HEK293 (cell line): ENCODE measurements around the gene TALDO1.

Experiments used
- AEBP2 ChIP-seq: fragments of 450-650 bp; formaldehyde crosslinking; IDR thresholded peaks from 2 replicates; pipeline ENCODE4 v1.5.1; 2016; ENCODE audit warnings: missing biosample characterization, missing genetic modification characterization, borderline replicate concordance
- CTCF ChIP-seq: fragments of 450-650 bp; formaldehyde crosslinking; IDR thresholded peaks from 2 replicates; pipeline ENCODE4 v1.5.1; 2016; ENCODE audit warnings: missing biosample characterization, missing genetic modification characterization
- ELK4 ChIP-seq: IDR thresholded peaks from 2 replicates; pipeline ENCODE4 v1.6.1; 2011; ENCODE audit warnings: mild to moderate bottlenecking, low read depth, low read length, borderline replicate concordance
- GFI1B ChIP-seq: fragments of 450-650 bp; formaldehyde crosslinking; IDR thresholded peaks from 2 replicates; pipeline ENCODE4 v1.5.1; 2016; ENCODE audit warnings: missing biosample characterization, missing genetic modification characterization
- KLF17 ChIP-seq: fragments of 450-650 bp; formaldehyde crosslinking; IDR thresholded peaks from 2 replicates; pipeline ENCODE4 v1.5.1; 2016; ENCODE audit warnings: missing biosample characterization, missing genetic modification characterization
- OSR2 ChIP-seq: fragments of 450-650 bp; formaldehyde crosslinking; IDR thresholded peaks from 2 replicates; pipeline ENCODE4 v1.5.1; 2016; ENCODE audit warnings: missing biosample characterization, missing genetic modification characterization
- OVOL3 ChIP-seq: fragments of 450-650 bp; formaldehyde crosslinking; IDR thresholded peaks from 2 replicates; pipeline ENCODE4 v1.5.1; 2016; ENCODE audit warnings: missing biosample characterization, missing genetic modification characterization
- PRDM6 ChIP-seq: fragments of 450-650 bp; formaldehyde crosslinking; IDR thresholded peaks from 2 replicates; pipeline ENCODE4 v1.5.1; 2017; ENCODE audit warnings: missing biosample characterization, missing genetic modification characterization
- RBAK ChIP-seq: fragments of 450-650 bp; formaldehyde crosslinking; IDR thresholded peaks from 2 replicates; pipeline ENCODE4 v1.5.1; 2016; ENCODE audit warnings: missing biosample characterization, missing genetic modification characterization
- REPIN1 ChIP-seq: fragments of 450-650 bp; formaldehyde crosslinking; IDR thresholded peaks from 2 replicates; pipeline ENCODE4 v1.5.1; 2017; ENCODE audit warnings: missing biosample characterization, missing genetic modification characterization, low read depth
- SP7 ChIP-seq: fragments of 450-650 bp; formaldehyde crosslinking; IDR thresholded peaks from 2 replicates; pipeline ENCODE4 v1.5.1; 2016; ENCODE audit warnings: missing biosample characterization, missing genetic modification characterization
- TSHZ1 ChIP-seq: fragments of 450-650 bp; formaldehyde crosslinking; IDR thresholded peaks from 2 replicates; pipeline ENCODE4 v1.5.1; 2016; ENCODE audit warnings: missing biosample characterization, missing genetic modification characterization, borderline replicate concordance
- YY2 ChIP-seq: fragments of 450-650 bp; formaldehyde crosslinking; IDR thresholded peaks from 2 replicates; pipeline ENCODE4 v1.5.1; 2016; ENCODE audit warnings: missing biosample characterization, missing genetic modification characterization
- ZFP37 ChIP-seq: fragments of 450-650 bp; formaldehyde crosslinking; IDR thresholded peaks from 2 replicates; pipeline ENCODE4 v1.5.1; 2016; ENCODE audit warnings: missing biosample characterization, missing genetic modification characterization
- ZNF114 ChIP-seq: fragments of 450-650 bp; formaldehyde crosslinking; IDR thresholded peaks from 2 replicates; pipeline ENCODE4 v1.5.0; 2017; ENCODE audit warnings: missing biosample characterization, missing genetic modification characterization
- ZNF16 ChIP-seq: fragments of 450-650 bp; formaldehyde crosslinking; IDR thresholded peaks from 2 replicates; pipeline ENCODE4 v1.5.1; 2016; ENCODE audit warnings: low read depth, missing biosample characterization, missing genetic modification characterization
- ZNF169 ChIP-seq: fragments of 450-650 bp; formaldehyde crosslinking; IDR thresholded peaks from 2 replicates; pipeline ENCODE4 v1.5.1; 2016; ENCODE audit warnings: missing biosample characterization, missing genetic modification characterization
- ZNF19 ChIP-seq: fragments of 450-650 bp; formaldehyde crosslinking; IDR thresholded peaks from 2 replicates; pipeline ENCODE4; 2016; ENCODE audit warnings: missing biosample characterization, missing genetic modification characterization, low read depth
- ZNF24 ChIP-seq: fragments of 450-650 bp; formaldehyde crosslinking; IDR thresholded peaks from 2 replicates; pipeline ENCODE4 v1.5.1; 2016; ENCODE audit warnings: missing biosample characterization, missing genetic modification characterization
- ZNF350 ChIP-seq: fragments of 450-650 bp; formaldehyde crosslinking; IDR thresholded peaks from 2 replicates; pipeline ENCODE4 v1.5.0; 2017; ENCODE audit warnings: missing biosample characterization, mild to moderate bottlenecking, missing genetic modification characterization
- ZNF596 ChIP-seq: fragments of 450-650 bp; IDR thresholded peaks from 2 replicates; pipeline ENCODE4 v1.5.0; 2018; ENCODE audit warnings: missing biosample characterization, mild to moderate bottlenecking, missing genetic modification characterization, moderate library complexity
- ZNF610 ChIP-seq: fragments of 450-650 bp; formaldehyde crosslinking; IDR thresholded peaks from 2 replicates; pipeline ENCODE4 v1.5.1; 2016; ENCODE audit warnings: missing biosample characterization, missing genetic modification characterization, borderline replicate concordance
- ZNF621 ChIP-seq: fragments of 450-650 bp; formaldehyde crosslinking; IDR thresholded peaks from 2 replicates; pipeline ENCODE4 v1.5.1; 2017; ENCODE audit warnings: missing biosample characterization, missing genetic modification characterization
- ZNF626 ChIP-seq: fragments of 450-650 bp; sonication (Bioruptor Pico); formaldehyde crosslinking; IDR thresholded peaks from 2 replicates; pipeline ENCODE4 v1.5.1; 2018; ENCODE audit warnings: missing biosample characterization, missing genetic modification characterization, inconsistent platforms
- ZNF776 ChIP-seq: fragments of 450-650 bp; formaldehyde crosslinking; IDR thresholded peaks from 2 replicates; pipeline ENCODE4 v1.5.0; 2017; ENCODE audit warnings: missing biosample characterization, missing genetic modification characterization, borderline replicate concordance
- ZSCAN16 ChIP-seq: fragments of 450-650 bp; formaldehyde crosslinking; IDR thresholded peaks from 2 replicates; pipeline ENCODE4 v1.5.1; 2016; ENCODE audit warnings: missing biosample characterization, missing genetic modification characterization

Gene TALDO1

GRCh38 chr11:809287-810039 lies 62.2 kb downstream of the TALDO1 start, which contains the start of gene RPLP2 (continued):
- TF ChIP-seq TSHZ1 (tag by site-specific recombination) (no peak), AEBP2 (no peak), KLF17 (tag by site-specific recombination) (peak; percentile 80), ZNF24 (tag by site-specific recombination) (peak; percentile 65; the same call in 1 of the 2 replicates), ZNF626 (tag by site-specific recombination) (no peak), ZNF596 (tag by site-specific recombination) (no peak), RBAK (tag by site-specific recombination) (no peak), OVOL3 (tag by site-specific recombination) (no peak), YY2 (tag by site-specific recombination) (peak; percentile 67), ZNF776 (tag by site-specific recombination) (no peak), GFI1B (tag by site-specific recombination) (no peak), ZNF350 (tag by site-specific recombination) (no peak), ZNF169 (tag by site-specific recombination) (no peak), REPIN1 (tag by site-specific recombination) (no peak), ZNF19 (tag by site-specific recombination) (no peak), CTCF (tag by site-specific recombination) (no peak), ZSCAN16 (no peak), ZNF621 (no peak), PRDM6 (tag by site-specific recombination) (no peak), ZNF16 (tag by site-specific recombination) (no peak), ZFP37 (tag by site-specific recombination) (0 out of 2 replicates have a peak, but pooled peaks have one; percentile 67), SP7 (tag by site-specific recombination) (peak; percentile 62), ZNF610 (peak; percentile 56; the same call in 1 of the 2 replicates), OSR2 (tag by site-specific recombination) (peak; percentile 16; the same call in 1 of the 2 replicates), ZNF114 (tag by site-specific recombination) (no peak), ELK4 (peak; percentile 88; the same call in 1 of the 2 replicates)
